PC-9 (cell line): ENCODE data around the gene ALPK3.

ENCODE experiments used
- CTCF ChIP-seq: fragments of 200-600 bp; sonication (generic); conservative IDR thresholded peaks from 2 replicates; pipeline ENCODE4 v1.6.1; 2017; ENCODE audit warnings: mixed run types, antibody characterized with exemption, mild to moderate bottlenecking, moderate library complexity
- EZH2 ChIP-seq: fragments of 200-600 bp; sonication (generic); IDR thresholded peaks from 2 replicates; pipeline ENCODE4 v1.8.0; 2017; ENCODE audit warnings: antibody characterized with exemption, low read depth

GRCh38 chr15:84804005-84804900 lies 12.9 kb upstream of the ALPK3 start:
- TF ChIP-seq CTCF (no peak), EZH2 (no peak)
